ENCODE results near the gene TPSD1.

Gene TPSD1

GRCh38 chr16:1265826-1266225 lies 10.0 kb downstream of the TPSD1 start:
- TF ChIP-seq CTCF (IDR thresholded peaks at IDR 0.05) = no peak

GRCh38 chr16:1271380-1271723 lies 15.5 kb downstream of the TPSD1 start:
- no peak for TF ChIP-seq CTCF (IDR thresholded peaks at IDR 0.05)

DNA sequence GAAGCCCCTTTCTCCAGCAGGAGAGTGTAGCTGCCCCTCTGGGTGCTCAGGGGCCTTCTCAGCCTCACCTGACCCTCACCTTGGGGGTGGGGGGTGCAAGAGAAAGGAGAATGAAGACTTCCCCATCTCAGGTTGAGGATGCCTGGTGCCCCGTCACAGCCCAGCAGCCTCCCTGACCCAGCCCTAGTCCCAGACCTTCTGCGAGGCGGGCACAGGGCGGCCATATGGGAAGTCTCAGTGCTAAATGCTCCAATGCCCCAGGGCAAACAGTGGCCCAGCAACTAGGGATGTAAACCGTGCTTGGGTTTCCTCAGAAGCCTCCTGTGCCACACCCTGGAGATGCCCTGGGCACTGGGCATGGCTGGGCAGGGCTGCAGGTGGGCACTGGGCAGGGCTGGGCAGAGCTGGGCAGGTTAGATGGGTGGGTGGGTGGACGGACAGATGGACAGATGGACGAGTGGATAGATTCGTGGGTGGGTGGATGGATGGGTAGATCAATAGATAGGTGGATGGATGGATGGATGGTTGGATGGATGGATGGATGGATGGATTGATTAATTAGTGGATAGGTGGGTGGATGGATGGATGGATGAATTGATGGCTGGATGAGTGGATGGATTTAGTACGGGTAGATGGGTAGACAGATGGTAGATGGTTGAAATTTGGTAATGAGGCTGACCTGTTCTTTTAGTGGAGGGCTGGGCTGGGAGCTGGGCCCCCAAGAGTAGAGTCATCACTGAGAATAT lies 16.8 kb downstream of the TPSD1 start:
- TF ChIP-seq CTCF (IDR thresholded peaks at IDR 0.05) = no peak

DNA sequence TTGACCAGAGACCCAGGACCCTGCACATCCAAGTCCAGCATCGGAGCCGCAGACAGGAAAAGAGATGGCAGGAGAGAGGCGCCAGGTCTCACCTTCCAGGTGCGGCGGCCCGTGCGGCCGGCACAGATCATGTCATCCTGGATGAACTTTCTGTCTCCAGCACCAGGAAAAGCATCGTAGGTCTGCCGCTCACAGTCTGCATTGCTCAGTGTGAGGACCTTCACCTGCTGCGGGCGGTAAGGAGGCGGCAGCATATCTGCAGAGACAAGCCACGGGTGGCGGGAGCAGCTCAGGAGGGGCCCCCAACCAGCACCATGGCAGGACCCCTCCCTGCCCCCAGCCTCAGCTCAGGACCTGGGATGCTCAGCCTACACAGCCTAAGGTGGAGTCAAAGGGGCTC lies 17.9 kb downstream of the TPSD1 start:
- no peak for TF ChIP-seq CTCF (IDR thresholded peaks at IDR 0.05)

DNA sequence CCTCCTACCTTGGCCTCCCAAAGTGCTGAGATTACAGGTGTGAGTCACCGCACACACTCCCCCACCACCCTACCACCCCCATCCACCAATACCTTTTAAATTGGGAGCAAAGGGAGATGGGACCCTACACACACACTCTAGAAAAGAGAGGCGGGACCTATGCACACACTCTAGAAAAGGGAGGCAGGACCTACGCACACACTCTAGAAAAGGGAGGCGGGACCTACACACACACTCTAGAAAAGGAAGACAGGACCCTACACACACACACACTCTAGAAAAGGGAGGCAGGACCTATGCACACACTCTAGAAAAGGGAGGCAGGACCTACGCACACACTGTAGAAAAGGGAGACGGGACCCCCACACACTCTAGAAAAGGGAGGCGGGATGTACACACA lies 18.9 kb downstream of the TPSD1 start:
- no peak for TF ChIP-seq CTCF (IDR thresholded peaks at IDR 0.05)

DNA sequence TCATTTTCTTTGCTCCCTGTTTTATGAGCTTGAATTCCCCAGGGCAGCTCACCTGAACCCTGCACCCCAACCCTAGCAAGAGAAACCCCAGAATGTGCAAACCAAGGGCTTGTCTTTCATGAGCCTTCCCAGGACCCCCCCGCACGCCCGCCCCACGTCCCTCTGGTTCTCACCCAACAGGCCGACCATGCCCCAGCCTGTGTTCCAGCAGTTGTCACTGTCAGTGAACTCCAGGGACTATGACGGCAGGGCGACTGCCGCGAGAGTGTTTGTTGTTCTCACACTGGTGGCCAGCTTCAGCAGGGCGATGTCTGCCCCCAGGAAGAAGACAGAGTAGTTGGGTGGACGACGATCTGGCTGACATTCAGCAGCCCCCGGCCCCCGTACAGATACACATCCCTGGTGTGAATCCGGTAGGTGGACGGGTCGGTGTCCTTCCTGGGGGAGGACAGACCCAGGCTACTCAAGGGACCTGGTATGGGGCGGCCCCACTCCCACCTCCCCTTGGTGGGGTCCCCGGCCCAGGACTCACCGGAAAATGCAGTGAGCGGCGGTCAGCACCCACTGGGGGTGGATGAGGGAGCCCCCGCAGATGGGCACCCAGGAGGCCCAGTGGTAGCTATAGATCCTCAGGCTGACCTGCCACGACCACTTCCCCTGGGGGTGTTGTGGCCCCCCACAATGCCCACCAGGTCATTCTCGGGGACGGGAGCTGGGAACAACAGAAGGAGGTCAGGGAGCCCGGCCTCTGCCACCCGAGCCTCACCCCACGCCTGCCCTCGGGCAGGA lies 20.1 kb downstream of the TPSD1 start:
- TF ChIP-seq CTCF (IDR thresholded peaks at IDR 0.05) = no peak

- no peak for TF ChIP-seq CTCF (IDR thresholded peaks at IDR 0.05)
Observed at GRCh38 chr16:1276580-1276878, 20.7 kb downstream of the TPSD1 start.
